ENCODE results near the gene MYH9. TPM values are rescaled to one million over a fixed set of nuclear protein-coding genes. Genes with fewer than 3 reads are reported as not detected.
A peak's percentile ranks its signal among the peaks of the same experiment; 100 is the strongest.

MYH9 gene
- total RNA-seq, 4 donors from 2014 or later, result 215 to 1,171 (median 400) TPM

DNA sequence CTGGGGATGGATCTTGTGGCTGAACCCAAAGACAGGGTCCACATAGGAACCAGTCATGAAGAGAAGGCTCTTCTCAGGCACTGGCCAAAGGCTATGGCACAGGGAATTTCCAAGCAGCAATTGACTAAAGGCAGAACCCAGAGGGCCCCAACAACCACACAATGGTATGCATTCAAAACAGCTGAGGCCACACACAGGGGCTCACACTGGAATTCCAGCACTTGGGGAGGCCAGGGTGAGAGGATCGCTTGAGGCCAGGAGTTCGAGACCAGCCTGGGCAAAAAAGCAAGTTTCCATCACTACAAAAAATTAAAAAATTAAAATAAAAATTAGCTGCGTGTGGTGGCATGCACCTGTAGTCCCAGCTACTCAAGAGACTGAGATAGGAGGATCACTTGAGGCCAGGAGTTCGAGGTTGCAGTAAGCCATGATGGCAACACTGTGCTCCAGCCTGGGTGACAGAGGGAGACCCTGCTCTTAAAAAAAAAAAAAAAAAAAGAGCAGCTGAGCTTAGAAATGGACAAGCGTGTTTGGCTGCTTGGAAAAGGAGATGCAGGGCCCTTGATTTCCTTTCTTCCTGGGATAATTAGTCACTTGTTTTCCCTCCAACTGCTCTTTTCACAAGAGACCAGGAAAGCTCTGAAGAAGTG is 44.6 kb downstream of the MYH9 start:
- DNase-seq, result no peak
- no peak for TF ChIP-seq POLR2A (IDR thresholded peaks at IDR 0.05)
- TF ChIP-seq, protein P1, sequence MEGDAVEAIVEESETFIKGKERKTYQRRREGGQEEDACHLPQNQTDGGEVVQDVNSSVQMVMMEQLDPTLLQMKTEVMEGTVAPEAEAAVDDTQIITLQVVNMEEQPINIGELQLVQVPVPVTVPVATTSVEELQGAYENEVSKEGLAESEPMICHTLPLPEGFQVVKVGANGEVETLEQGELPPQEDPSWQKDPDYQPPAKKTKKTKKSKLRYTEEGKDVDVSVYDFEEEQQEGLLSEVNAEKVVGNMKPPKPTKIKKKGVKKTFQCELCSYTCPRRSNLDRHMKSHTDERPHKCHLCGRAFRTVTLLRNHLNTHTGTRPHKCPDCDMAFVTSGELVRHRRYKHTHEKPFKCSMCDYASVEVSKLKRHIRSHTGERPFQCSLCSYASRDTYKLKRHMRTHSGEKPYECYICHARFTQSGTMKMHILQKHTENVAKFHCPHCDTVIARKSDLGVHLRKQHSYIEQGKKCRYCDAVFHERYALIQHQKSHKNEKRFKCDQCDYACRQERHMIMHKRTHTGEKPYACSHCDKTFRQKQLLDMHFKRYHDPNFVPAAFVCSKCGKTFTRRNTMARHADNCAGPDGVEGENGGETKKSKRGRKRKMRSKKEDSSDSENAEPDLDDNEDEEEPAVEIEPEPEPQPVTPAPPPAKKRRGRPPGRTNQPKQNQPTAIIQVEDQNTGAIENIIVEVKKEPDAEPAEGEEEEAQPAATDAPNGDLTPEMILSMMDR (IDR thresholded peaks at IDR 0.05), result no peak
- H3K27me3 ChIP-seq, result no peaks in the 10 kb centered on the region
- intact Hi-C loops (cut with DNase I; ENCODE audit: low total_unique reads), result no loop called here
- H3K9me3 ChIP-seq, result no peaks in the 10 kb centered on the region
- H3K27ac ChIP-seq, result peak overlapping the region; percentile 95 to 100
- H3K36me3 ChIP-seq, result no peaks in the 10 kb centered on the region
- H3K4me1 ChIP-seq, result peaks cover 0 to 33% of the 10 kb centered on the region in 2 donors
- no peak overlapping the region for H3K4me3 ChIP-seq

DNA sequence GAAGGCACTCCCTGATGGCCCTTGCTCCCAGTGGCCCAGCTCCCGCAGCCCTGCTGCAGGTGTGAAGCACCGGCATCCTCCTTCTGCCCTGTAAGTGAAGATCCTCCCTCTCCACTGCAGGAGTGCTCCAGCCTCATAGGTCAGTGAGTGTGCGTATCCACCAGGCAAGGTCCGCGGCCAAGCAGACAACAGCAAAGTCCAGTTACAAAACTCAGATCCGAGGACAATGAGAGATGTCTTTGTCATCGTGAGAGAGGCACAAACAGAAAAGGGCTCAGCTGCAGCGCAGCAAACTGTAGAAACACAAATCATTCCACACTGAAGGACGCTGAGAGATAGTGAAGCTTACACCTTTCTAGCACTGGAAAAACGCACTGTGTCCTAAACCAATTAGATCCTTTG is 46.1 kb downstream of the MYH9 start:
- H3K9me3 ChIP-seq, result no peaks in the 10 kb centered on the region
- H3K4me1 ChIP-seq, result peaks cover 5 to 37% of the 10 kb centered on the region in 2 donors
- H3K36me3 ChIP-seq, result no peaks in the 10 kb centered on the region
- no peak for TF ChIP-seq POLR2A (IDR thresholded peaks at IDR 0.05)
- TF ChIP-seq, protein P1 (IDR thresholded peaks at IDR 0.05), result no peak
- peak in 1 of 2 donors; percentile 13 for DNase-seq
- no peak overlapping the region for H3K4me3 ChIP-seq
- H3K27ac ChIP-seq, result peak overlapping the region; percentile 95 to 100
- intact Hi-C loops (cut with DNase I; ENCODE audit: low total_unique reads), result no loop called here
- no peaks in the 10 kb centered on the region for H3K27me3 ChIP-seq

DNA sequence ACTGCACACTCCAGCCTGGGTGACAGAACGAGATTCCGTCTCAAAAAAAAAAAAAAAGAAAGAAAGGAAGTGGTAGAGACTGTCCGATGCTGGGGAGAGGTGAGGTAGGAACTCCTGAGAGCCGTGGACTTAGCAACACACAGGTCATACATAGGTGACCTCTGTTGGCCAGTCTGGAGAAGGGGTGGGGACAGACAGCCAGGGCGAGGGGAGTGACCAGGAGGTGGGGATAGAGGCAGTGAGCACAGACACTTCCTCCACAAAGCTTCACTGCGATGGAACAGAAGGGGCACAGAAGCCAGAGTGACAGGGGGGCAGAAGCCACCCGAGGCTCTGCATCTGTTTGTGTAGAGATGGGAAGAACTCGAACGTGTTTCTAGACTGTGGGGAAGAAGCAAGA is 47.1 kb downstream of the MYH9 start:
- Histone ChIP-seq H3K27me3 (no peaks in the 10 kb centered on the region), H3K4me3 (no peak overlapping the region), H3K27ac (peak overlapping the region; percentile 95 to 100), H3K4me1 (peaks cover 11 to 47% of the 10 kb centered on the region in 2 donors), H3K9me3 (no peaks in the 10 kb centered on the region), H3K36me3 (no peaks in the 10 kb centered on the region)
- TF ChIP-seq POLR2A (IDR thresholded peaks at IDR 0.05), result no peak
- TF ChIP-seq, protein P1 (IDR thresholded peaks at IDR 0.05), result no peak
- intact Hi-C loops (cut with DNase I; ENCODE audit: low total_unique reads), result no loop called here
- no peak for DNase-seq

DNA sequence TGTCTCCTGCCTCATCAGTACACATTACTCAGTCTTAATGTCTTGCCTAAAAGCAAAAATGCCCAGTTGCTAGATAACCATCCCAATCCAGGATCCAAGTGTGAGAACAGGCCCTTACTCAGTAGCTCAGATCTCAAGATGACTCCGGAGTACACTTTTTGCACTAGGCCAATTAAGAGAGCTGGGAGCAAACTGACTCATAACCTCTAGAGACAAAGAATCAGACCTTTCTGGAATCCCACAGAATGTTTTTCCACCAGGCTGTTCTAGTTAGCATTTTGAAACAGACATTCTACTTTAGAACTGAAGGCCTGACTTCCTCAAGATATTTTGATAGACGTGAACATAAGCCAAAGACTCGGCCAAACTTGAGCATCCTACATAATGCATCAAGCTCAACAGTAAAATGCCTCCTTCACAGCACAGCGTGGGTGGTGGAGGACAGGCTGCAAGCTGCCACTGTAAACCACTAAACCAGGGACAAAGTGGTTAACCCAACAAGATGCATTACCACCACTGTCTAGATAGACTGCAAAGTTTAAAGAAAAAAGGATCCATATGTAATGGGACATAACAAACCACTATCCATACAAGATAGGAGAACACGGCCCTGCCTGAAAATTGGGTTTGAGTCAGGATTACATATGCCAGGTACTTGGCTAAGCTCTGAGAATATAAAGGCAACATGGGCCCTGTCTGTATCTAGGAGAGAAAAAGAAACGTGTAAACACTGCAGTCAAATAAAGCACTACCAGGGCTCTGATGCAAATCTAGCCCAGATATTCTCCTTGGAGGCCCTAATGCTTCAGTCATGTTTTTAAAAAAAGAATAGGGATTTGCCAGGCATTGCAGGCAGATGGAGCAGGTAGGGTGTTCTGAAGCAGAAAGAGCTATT is 48.3 kb downstream of the MYH9 start:
- Histone ChIP-seq H3K4me1 (peaks cover 13 to 51% of the 10 kb centered on the region in 2 donors), H3K27ac (peak overlapping the region; percentile 95 to 100), H3K4me3 (no peak overlapping the region), H3K36me3 (no peaks in the 10 kb centered on the region), H3K9me3 (no peaks in the 10 kb centered on the region), H3K27me3 (no peaks in the 10 kb centered on the region)
- TF ChIP-seq, protein P1 (IDR thresholded peaks at IDR 0.05), result no peak
- TF ChIP-seq POLR2A (IDR thresholded peaks at IDR 0.05), result no peak
- no peak for DNase-seq
- intact Hi-C loops (cut with DNase I; ENCODE audit: low total_unique reads), result no loop called here
